ENCODE measurements around the gene DKC1. TPM values are rescaled to one million over a fixed set of nuclear protein-coding genes. Genes with fewer than 3 reads are reported as not detected.

DKC1 gene
- total RNA-seq, 1 experiment from 2014 or later: 115 TPM

- H3K36me3 ChIP-seq (ENCODE audit: low read depth, low read length): no peaks in the 10 kb centered on the region
- no peak for ATAC-seq
- no peaks in the 10 kb centered on the region for H3K27me3 ChIP-seq (ENCODE audit: low read length)
- peaks cover 2% of the 10 kb centered on the region for H3F3A ChIP-seq (ENCODE audit: low read length, unreplicated experiment)
- no peak overlapping the region for H3K27ac ChIP-seq (ENCODE audit: low read length)
- DNase-seq: peak; percentile 10
- TF ChIP-seq EZH2phosphoT487 (IDR thresholded peaks at IDR 0.05; ENCODE audit: borderline replicate concordance, low read length) (no peak), CTCF (conservative IDR thresholded peaks at IDR 0.05; ENCODE audit: low read depth, low read length) (peak; percentile 26; the same call in 1 of the 2 replicates), EZH2 (IDR thresholded peaks at IDR 0.05; ENCODE audit: low read length, unreplicated experiment) (no peak)
- H3K9me3 ChIP-seq (ENCODE audit: low read length): no peaks in the 10 kb centered on the region
- intact Hi-C loops (cut with micrococcal nuclease): loop anchor here (1.0 kb wide), 1 partner anchor 32 kb away; no protein-coding TSS in a partner anchor
- ChIA-PET POLR2A (ENCODE audit: unreplicated experiment) (no interaction called here), CTCF (no interaction called here)
- H3K9ac ChIP-seq (ENCODE audit: low read length): no peak overlapping the region
- H3K79me2 ChIP-seq (ENCODE audit: low read length): no peaks in the 10 kb centered on the region
- H4K20me1 ChIP-seq (ENCODE audit: low read length): no peaks in the 10 kb centered on the region
- no TSS peak for BruUV-seq (replicated peaks)
- H3K4me2 ChIP-seq (ENCODE audit: low read length): no peak overlapping the region
- peaks cover 45% of the 10 kb centered on the region for H3K4me1 ChIP-seq (ENCODE audit: insufficient read depth, low read length)
- no peak overlapping the region for H3K4me3 ChIP-seq (ENCODE audit: low read length)
- H3K9me2 ChIP-seq (replicated peaks; ENCODE audit: low read length): no peaks in the 10 kb centered on the region
- H2AFZ ChIP-seq (ENCODE audit: low read length): no peak overlapping the region
These were observed 46.8 kb upstream of the DKC1 start for GRCh38 chrX:154715825-154716224.

GRCh38 chrX:154717824-154718223 is 44.8 kb upstream of the DKC1 start:
- Histone ChIP-seq H3K27me3 (ENCODE audit: low read length) (no peaks in the 10 kb centered on the region), H2AFZ (ENCODE audit: low read length) (no peak overlapping the region), H3K79me2 (ENCODE audit: low read length) (no peaks in the 10 kb centered on the region), H3K9ac (ENCODE audit: low read length) (no peak overlapping the region; the same call in 1 of the 2 replicates), H4K20me1 (ENCODE audit: low read length) (no peaks in the 10 kb centered on the region), H3K4me2 (ENCODE audit: low read length) (no peak overlapping the region), H3F3A (ENCODE audit: low read length, unreplicated experiment) (peaks cover 2% of the 10 kb centered on the region), H3K9me2 (replicated peaks; ENCODE audit: low read length) (no peaks in the 10 kb centered on the region), H3K36me3 (ENCODE audit: low read depth, low read length) (no peaks in the 10 kb centered on the region), H3K4me1 (ENCODE audit: insufficient read depth, low read length) (peaks cover 33% of the 10 kb centered on the region), H3K27ac (ENCODE audit: low read length) (peak overlapping the region; percentile 95), H3K4me3 (ENCODE audit: low read length) (no peak overlapping the region), H3K9me3 (ENCODE audit: low read length) (no peaks in the 10 kb centered on the region)
- ATAC-seq (no peak), DNase-seq (peak; percentile 70)
- ChIA-PET POLR2A (ENCODE audit: unreplicated experiment) (interaction anchor here (0.6 kb wide), 1 partner anchor 169 kb away, joined by 4 read pairs; no protein-coding TSS in a partner anchor), CTCF (no interaction called here)
- TF ChIP-seq EZH2phosphoT487 (IDR thresholded peaks at IDR 0.05; ENCODE audit: borderline replicate concordance, low read length): no peak
- TF ChIP-seq EZH2 (IDR thresholded peaks at IDR 0.05; ENCODE audit: low read length, unreplicated experiment): no peak
- peak; percentile 39; the same call in 1 of the 2 replicates for TF ChIP-seq CTCF (conservative IDR thresholded peaks at IDR 0.05; ENCODE audit: low read depth, low read length)
- intact Hi-C loops (cut with micrococcal nuclease): no loop called here
- BruUV-seq (replicated peaks): no TSS peak

GRCh38 chrX:154718616-154719015 is 44.0 kb upstream of the DKC1 start:
- H4K20me1 ChIP-seq (ENCODE audit: low read length): no peaks in the 10 kb centered on the region
- H3K9ac ChIP-seq (ENCODE audit: low read length): peak overlapping the region; percentile 22; the same call in 1 of the 2 replicates
- no peak overlapping the region for H3K4me3 ChIP-seq (ENCODE audit: low read length)
- ChIA-PET CTCF (interaction anchor here (0.7 kb wide), 1 partner anchor 895 kb away, joined by 3 read pairs; no protein-coding TSS in a partner anchor), POLR2A (ENCODE audit: unreplicated experiment) (no interaction called here)
- H3K4me1 ChIP-seq (ENCODE audit: insufficient read depth, low read length): peaks cover 26% of the 10 kb centered on the region
- H3F3A ChIP-seq (ENCODE audit: low read length, unreplicated experiment): no peaks in the 10 kb centered on the region
- H3K36me3 ChIP-seq (ENCODE audit: low read depth, low read length): no peaks in the 10 kb centered on the region
- peak overlapping the region; percentile 95 for H3K27ac ChIP-seq (ENCODE audit: low read length)
- no peaks in the 10 kb centered on the region for H3K27me3 ChIP-seq (ENCODE audit: low read length)
- ATAC-seq (no peak), DNase-seq (no peak)
- no peaks in the 10 kb centered on the region for H3K9me2 ChIP-seq (replicated peaks; ENCODE audit: low read length)
- H3K4me2 ChIP-seq (ENCODE audit: low read length): peak overlapping the region; percentile 69
- intact Hi-C loops (cut with micrococcal nuclease): no loop called here
- no peaks in the 10 kb centered on the region for H3K79me2 ChIP-seq (ENCODE audit: low read length)
- TF ChIP-seq EZH2phosphoT487 (IDR thresholded peaks at IDR 0.05; ENCODE audit: borderline replicate concordance, low read length) (no peak), CTCF (conservative IDR thresholded peaks at IDR 0.05; ENCODE audit: low read depth, low read length) (no peak), EZH2 (IDR thresholded peaks at IDR 0.05; ENCODE audit: low read length, unreplicated experiment) (no peak)
- H2AFZ ChIP-seq (ENCODE audit: low read length): no peak overlapping the region
- no TSS peak for BruUV-seq (replicated peaks)
- H3K9me3 ChIP-seq (ENCODE audit: low read length): no peaks in the 10 kb centered on the region
